WI38 (cell line): ENCODE measurements around the gene ATP1A4.

Experiments
- H3K4me3 ChIP-seq: 2 replicates; pipeline ENCODE4 v1.5.1; 2011; ENCODE audit warnings: low read depth, mild to moderate bottlenecking, control low read depth, low read length
- TF ChIP-seq, protein P1 (sequence below): IDR thresholded peaks from 2 replicates; pipeline ENCODE4 v1.5.1; 2012; ENCODE audit warnings: low read depth, mild to moderate bottlenecking, control low read depth, low read length

ATP1A4 gene

DNA sequence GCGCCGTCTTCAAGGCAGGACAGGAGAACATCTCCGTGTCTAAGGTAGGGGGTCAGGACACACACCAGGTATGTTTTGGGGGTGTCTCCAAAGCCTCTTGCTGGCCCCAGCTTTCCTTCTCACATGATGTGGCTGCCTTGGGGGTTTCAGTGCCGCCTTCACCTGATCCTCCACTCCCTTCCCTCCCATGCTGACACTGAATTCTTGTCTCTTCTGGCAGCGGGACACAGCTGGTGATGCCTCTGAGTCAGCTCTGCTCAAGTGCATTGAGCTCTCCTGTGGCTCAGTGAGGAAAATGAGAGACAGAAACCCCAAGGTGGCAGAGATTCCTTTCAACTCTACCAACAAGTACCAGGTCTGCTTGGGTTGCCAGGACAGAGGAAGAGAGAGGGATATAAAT is 22.4 kb upstream of the ATP1A4 start:
- H3K4me3 ChIP-seq, result no peak overlapping the region
- TF ChIP-seq, protein P1, sequence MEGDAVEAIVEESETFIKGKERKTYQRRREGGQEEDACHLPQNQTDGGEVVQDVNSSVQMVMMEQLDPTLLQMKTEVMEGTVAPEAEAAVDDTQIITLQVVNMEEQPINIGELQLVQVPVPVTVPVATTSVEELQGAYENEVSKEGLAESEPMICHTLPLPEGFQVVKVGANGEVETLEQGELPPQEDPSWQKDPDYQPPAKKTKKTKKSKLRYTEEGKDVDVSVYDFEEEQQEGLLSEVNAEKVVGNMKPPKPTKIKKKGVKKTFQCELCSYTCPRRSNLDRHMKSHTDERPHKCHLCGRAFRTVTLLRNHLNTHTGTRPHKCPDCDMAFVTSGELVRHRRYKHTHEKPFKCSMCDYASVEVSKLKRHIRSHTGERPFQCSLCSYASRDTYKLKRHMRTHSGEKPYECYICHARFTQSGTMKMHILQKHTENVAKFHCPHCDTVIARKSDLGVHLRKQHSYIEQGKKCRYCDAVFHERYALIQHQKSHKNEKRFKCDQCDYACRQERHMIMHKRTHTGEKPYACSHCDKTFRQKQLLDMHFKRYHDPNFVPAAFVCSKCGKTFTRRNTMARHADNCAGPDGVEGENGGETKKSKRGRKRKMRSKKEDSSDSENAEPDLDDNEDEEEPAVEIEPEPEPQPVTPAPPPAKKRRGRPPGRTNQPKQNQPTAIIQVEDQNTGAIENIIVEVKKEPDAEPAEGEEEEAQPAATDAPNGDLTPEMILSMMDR, result no peak

DNA sequence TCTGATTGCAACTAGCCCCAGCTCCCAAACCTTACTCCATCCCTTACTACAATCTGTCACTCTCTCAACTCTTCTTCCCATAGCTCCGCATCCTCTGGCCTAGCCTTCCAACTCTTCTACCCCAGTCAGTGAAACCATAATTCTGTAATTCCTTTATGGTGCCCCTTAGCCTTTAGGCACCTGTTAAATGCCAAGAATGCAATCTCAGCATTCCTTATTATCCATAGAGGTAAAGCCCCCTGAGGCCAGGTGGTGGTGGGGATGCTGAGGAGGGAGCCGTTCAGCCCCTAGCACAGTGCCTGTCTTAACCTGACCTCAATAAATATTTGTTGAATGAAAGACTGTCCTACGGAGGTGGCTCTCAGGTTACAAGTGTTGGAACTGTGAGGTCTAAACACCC is 21.8 kb upstream of the ATP1A4 start:
- TF ChIP-seq, protein P1, result no peak
- no peak overlapping the region for H3K4me3 ChIP-seq

GRCh38 chr1:160129966-160130365 is 21.4 kb upstream of the ATP1A4 start:
- H3K4me3 ChIP-seq, result no peak overlapping the region
- TF ChIP-seq, protein P1, result no peak

DNA sequence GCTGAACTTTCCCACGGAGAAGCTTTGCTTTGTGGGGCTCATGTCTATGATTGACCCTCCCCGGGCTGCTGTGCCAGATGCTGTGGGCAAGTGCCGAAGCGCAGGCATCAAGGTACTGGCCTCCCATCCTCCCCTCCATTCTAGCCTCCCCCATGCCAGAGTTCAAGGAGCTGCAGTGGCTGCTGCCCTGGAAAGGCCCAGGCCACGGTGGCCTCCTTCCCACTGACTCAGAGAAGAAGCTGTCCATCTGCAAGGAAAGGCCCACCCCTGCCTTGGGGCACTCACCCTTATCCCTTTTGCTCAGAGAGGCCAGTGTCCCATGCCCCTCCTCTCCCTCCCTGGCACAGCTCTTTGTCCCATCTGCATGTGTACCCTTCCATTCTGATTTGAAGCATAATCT is 20.9 kb upstream of the ATP1A4 start:
- TF ChIP-seq, protein P1, result no peak
- H3K4me3 ChIP-seq, result no peak overlapping the region

DNA sequence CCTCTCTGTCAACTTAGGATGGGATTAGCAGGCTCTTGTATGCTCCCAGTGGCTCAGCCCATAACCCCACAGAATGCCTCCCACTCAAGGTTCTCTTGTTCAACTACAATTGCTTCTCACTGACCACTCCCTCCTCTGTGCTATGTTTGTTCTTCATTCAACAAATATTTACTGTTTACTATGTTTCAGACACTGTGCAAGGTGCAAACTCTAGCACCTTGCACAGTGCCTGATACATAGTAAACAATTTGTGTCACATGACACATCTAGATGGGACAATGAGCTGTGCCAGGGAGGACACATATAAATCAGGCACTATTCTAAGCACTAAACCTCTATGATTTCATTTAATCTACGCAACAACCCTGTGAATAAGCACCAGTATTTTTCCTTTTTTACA is 20.5 kb upstream of the ATP1A4 start:
- H3K4me3 ChIP-seq, result no peak overlapping the region
- TF ChIP-seq, protein P1, result no peak

DNA sequence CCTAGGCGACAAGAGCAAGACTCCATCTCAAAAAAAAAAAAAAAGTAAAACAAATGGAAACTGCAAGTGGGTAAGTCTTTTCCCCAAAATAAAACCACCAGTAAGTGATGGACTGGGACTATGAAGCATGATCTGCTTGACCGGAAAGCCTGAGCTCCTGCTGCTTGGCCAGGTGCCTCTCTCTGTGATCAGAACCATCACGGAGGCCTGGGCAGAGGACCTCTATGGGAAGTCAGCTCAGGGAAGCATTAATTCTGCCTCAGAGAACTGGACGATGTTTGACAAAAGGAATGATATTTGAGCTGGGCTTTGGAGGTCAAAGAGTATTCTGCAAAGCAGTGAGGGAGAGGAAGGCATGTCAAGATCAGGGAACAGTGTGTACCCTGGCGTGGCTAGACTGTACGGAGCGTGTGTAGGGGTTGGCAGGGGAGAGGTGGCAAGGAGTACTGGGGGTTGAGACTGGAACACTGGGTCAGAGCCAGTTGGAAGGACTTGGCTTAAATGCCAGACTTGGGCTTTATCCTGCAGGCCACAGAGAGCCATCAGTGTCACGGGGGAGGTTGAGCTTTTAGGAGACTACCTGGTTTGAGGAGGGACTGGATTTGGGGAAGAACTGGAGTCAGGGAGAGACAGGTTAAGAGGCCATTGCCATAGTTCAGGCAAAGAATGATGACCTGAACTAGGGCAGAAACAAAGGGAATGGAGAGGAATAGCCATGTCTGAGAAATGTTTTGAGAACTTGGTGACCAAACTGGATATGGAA is 19.4 kb upstream of the ATP1A4 start:
- no peak overlapping the region for H3K4me3 ChIP-seq
- TF ChIP-seq, protein P1, result no peak

- no peak overlapping the region for H3K4me3 ChIP-seq
- TF ChIP-seq, protein P1, result no peak
These were observed 17.2 kb upstream of the ATP1A4 start for GRCh38 chr1:160133990-160134770.
